Liver (tissue), 9 donors: ENCODE results near the gene CERS4. TPM values are rescaled to one million over a fixed set of nuclear protein-coding genes. Genes with fewer than 3 reads are reported as not detected.

ENCODE experiments used
- DNase-seq: peaks from one replicate; pipeline ENCODE4 v3.0.0-alpha.2; 2017; ENCODE audit warnings: low spot score
- H3K27ac ChIP-seq, 2 donors: one replicate each; pipeline ENCODE4 v1.7.0; 2013; ENCODE audit warnings: inconsistent platforms in 2 of 2, low read length in 2 of 2, control low read depth in 1 of 2, low read depth in 1 of 2, mild to moderate bottlenecking in 1 of 2
- H3K27me3 ChIP-seq, 4 donors: one replicate each; pipeline versions ENCODE4 v1.6.1 to v1.7.0; 2013; ENCODE audit warnings: low read length in 3 of 4, inconsistent platforms in 1 of 4, mild to moderate bottlenecking in 1 of 4, moderate library complexity in 1 of 4; ENCODE audit not compliant: control insufficient read depth in 4 of 4, insufficient read depth in 4 of 4
- H3K36me3 ChIP-seq, 4 donors: one replicate each; pipeline versions ENCODE4 v1.6.1 to v1.7.0; 2013; ENCODE audit warnings: low read length in 3 of 4, mild to moderate bottlenecking in 3 of 4, low read depth in 1 of 4, moderate library complexity in 1 of 4; ENCODE audit not compliant: control insufficient read depth in 4 of 4, insufficient read depth in 3 of 4
- H3K4me1 ChIP-seq, 4 donors: one replicate each; pipeline versions ENCODE4 v1.6.1 to v1.7.0; 2013; ENCODE audit warnings: low read length in 3 of 4, mild to moderate bottlenecking in 3 of 4, moderate library complexity in 1 of 4; ENCODE audit not compliant: control insufficient read depth in 4 of 4, insufficient read depth in 4 of 4
- H3K4me3 ChIP-seq, 3 donors: one replicate each; pipeline versions ENCODE4 v1.6.1 to v1.7.0; 2013; ENCODE audit warnings: low read length in 3 of 3, control low read depth in 1 of 3, low read depth in 1 of 3, mild to moderate bottlenecking in 1 of 3
- H3K9ac ChIP-seq, 2 donors: one replicate each; pipeline ENCODE4 v1.7.0; 2013; ENCODE audit warnings: low read length in 2 of 2, mild to moderate bottlenecking in 2 of 2, moderate library complexity in 2 of 2, control low read depth in 1 of 2, low read depth in 1 of 2
- H3K9me3 ChIP-seq, 4 donors: one replicate each; pipeline versions ENCODE4 v1.6.1 to v1.7.0; 2013; ENCODE audit warnings: low read length in 3 of 4; ENCODE audit not compliant: control insufficient read depth in 4 of 4
- CTCF ChIP-seq: fragments of 150-350 bp; IDR thresholded peaks from 2 replicates; pipeline ENCODE4 v1.5.1; 2017; ENCODE audit warnings: improper control_type of control experiment, low read depth, low read length; ENCODE audit not compliant: missing input control
- EGR1 ChIP-seq, 2 donors: IDR thresholded peaks; 2 replicates each; pipeline ENCODE4 v1.6.1; 2016 to 2018; ENCODE audit warnings: antibody characterized with exemption in 2 of 2, low read depth in 2 of 2
- FOXA1 ChIP-seq: IDR thresholded peaks from 2 replicates; pipeline ENCODE4 v1.6.1; 2016; ENCODE audit warnings: antibody characterized with exemption
- FOXA2 ChIP-seq: IDR thresholded peaks from 2 replicates; pipeline ENCODE4 v1.6.1; 2016; ENCODE audit warnings: antibody characterized with exemption
- GABPA ChIP-seq, 2 donors: IDR thresholded peaks in 1 of 2; conservative IDR thresholded peaks in 1 of 2; 2 replicates each; pipeline ENCODE4 v1.6.1; 2016; ENCODE audit warnings: antibody characterized with exemption in 2 of 2, mild to moderate bottlenecking in 1 of 2, moderate library complexity in 1 of 2
- HNF4A ChIP-seq, 2 donors: conservative IDR thresholded peaks; 2 replicates each; pipeline ENCODE4 v1.6.1; 2016; ENCODE audit warnings: antibody characterized with exemption in 2 of 2, mild to moderate bottlenecking in 2 of 2
- HNF4G ChIP-seq: IDR thresholded peaks from 2 replicates; pipeline ENCODE4 v1.6.1; 2016; ENCODE audit warnings: antibody characterized with exemption
- JUND ChIP-seq, 2 donors: IDR thresholded peaks; 2 replicates each; pipeline ENCODE4 v1.6.1; 2016; ENCODE audit warnings: antibody characterized with exemption in 2 of 2
- NR2F2 ChIP-seq: IDR thresholded peaks from 2 replicates; pipeline ENCODE4 v1.6.1; 2016; ENCODE audit warnings: antibody characterized with exemption
- RAD21 ChIP-seq, 2 donors: IDR thresholded peaks; 2 replicates each; pipeline ENCODE4 v1.6.1; 2016; ENCODE audit warnings: antibody characterized with exemption in 2 of 2, mild to moderate bottlenecking in 2 of 2
- RXRA ChIP-seq, 2 donors: IDR thresholded peaks; 2 replicates each; pipeline ENCODE4 v1.6.1; 2017 to 2018; ENCODE audit warnings: antibody characterized with exemption in 2 of 2, mild to moderate bottlenecking in 1 of 2
- SP1 ChIP-seq: IDR thresholded peaks from 2 replicates; pipeline ENCODE4 v1.6.1; 2018; ENCODE audit warnings: antibody characterized with exemption, mild to moderate bottlenecking
- TAF1 ChIP-seq: conservative IDR thresholded peaks from 2 replicates; pipeline ENCODE4 v1.6.1; 2016; ENCODE audit warnings: antibody characterized with exemption, mild to moderate bottlenecking
- YY1 ChIP-seq: IDR thresholded peaks from 2 replicates; pipeline ENCODE4 v1.6.1; 2016; ENCODE audit warnings: antibody characterized with exemption, mild to moderate bottlenecking
- ZBTB33 ChIP-seq: IDR thresholded peaks from 2 replicates; pipeline ENCODE4 v1.6.1; 2016; ENCODE audit warnings: antibody characterized with exemption
- WGBS: extraction: QIAGEN DNeasy Blood & Tissue Kit; methylation state at CpG from one replicate; pipeline ENCODE4 v1.1.7; 2013; 5-methylcytosine and 5-hydroxymethylcytosine counted together
- polyA plus RNA-seq, 2 donors: library from polyadenylated mRNA; stranded (reverse) in 1 of 2; unstranded in 1 of 2; fragments of 200-250 nt in 1 of 2; fragments of >200 nt in 1 of 2; fragmentation: Nextera tagmentation in 1 of 2; extraction: Ambion mirVana in 1 of 2; gene quantifications; one replicate each; pipeline versions ENCODE4 v1.2.1 to v1.2.3, GENCODE V29; 2013 to 2015
- total RNA-seq, 2 donors: library from RNA; depleted of rRNA; stranded (reverse); fragments of >200 nt; gene quantifications; one replicate each; pipeline ENCODE4 v1.2.3, GENCODE V29; 2014
- TF ChIP-seq, protein P1 (sequence below): IDR thresholded peaks from 2 replicates; pipeline ENCODE4 v1.6.1; 2016; ENCODE audit warnings: antibody characterized with exemption
- TF ChIP-seq, protein P2 (sequence below): IDR thresholded peaks from 2 replicates; pipeline ENCODE4 v1.6.1; 2016; ENCODE audit warnings: antibody characterized with exemption, mild to moderate bottlenecking
- donor health status: healthy.
- donor health status: healthy.
- donor health status: healthy.
- donor health status: healthy.
- donor health status: healthy.

The CERS4 gene
- total and polyA plus RNA-seq, 4 donors: 42.7 to 65.1 (median 56.4) TPM

- 81% methylated on average over 7 of the region's 7 CpGs for WGBS
- Histone ChIP-seq H3K4me3 (no peak overlapping the region), H3K27me3 (no peaks in the 10 kb centered on the region), H3K27ac (no peak overlapping the region), H3K4me1 (peaks cover 0 to 3% (median 0%) of the 10 kb centered on the region in 4 donors), H3K9me3 (no peaks in the 10 kb centered on the region), H3K36me3 (no peaks in the 10 kb centered on the region), H3K9ac (no peak overlapping the region)
- DNase-seq: no peak
- TF ChIP-seq HNF4G (no peak), CTCF (no peak), EGR1 (IDR thresholded peaks at IDR 0.05; ENCODE audit: low read depth in 2 of 2) (no peak), YY1 (no peak), GABPA (IDR thresholded peaks at IDR 0.05 in 1 of 2, conservative IDR thresholded peaks at IDR 0.05 in 1 of 2) (no peak), SP1 (no peak), FOXA1 (no peak), TAF1 (no peak), JUND (IDR thresholded peaks at IDR 0.05) (no peak), RAD21 (IDR thresholded peaks at IDR 0.05) (no peak), HNF4A (conservative IDR thresholded peaks at IDR 0.05) (no peak), NR2F2 (no peak)
- TF ChIP-seq, protein P1, sequence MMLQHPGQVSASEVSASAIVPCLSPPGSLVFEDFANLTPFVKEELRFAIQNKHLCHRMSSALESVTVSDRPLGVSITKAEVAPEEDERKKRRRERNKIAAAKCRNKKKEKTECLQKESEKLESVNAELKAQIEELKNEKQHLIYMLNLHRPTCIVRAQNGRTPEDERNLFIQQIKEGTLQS: no peak
Measured at GRCh38 chr19:8192221-8192820, 16.8 kb upstream of the CERS4 start.

DNA sequence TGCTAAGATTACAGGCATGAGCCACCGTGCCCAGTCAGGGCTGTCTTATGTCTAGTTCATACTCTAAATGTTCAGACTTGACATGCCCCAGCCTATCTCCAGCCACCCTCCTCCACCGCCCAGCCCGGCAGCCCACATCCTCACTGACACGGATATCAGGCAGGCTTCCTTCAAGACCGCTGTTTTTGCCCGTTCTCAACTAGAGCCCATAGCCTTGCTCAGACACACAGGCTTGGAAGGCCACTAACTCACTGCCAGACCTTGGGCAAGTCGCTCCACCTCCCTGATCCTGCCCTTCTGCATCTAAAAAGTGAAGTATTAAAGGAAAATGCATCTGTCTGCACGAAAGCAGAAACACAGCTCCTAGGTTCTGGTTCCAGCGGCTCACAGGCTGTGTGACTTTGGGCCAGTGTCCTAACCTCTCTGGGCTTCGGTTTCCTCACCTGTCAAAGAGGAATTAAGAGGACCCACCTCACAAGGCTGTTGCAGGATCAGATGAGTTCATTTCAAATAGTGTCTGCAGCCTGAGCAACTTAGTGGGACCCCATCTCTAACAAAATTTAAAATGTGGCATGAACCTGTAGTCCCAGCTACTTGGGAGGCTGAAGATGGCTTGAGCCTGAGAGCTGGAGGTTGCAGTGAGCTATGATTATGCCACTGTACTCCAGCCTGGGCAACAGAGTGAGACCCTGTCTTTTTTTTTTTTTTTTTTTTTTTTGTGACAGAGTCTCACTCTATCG, 14.5 kb upstream of the CERS4 start:
- H3K9ac ChIP-seq: no peak overlapping the region
- H3K36me3 ChIP-seq: no peaks in the 10 kb centered on the region
- H3K9me3 ChIP-seq: no peaks in the 10 kb centered on the region
- peaks cover 0 to 3% (median 0%) of the 10 kb centered on the region in 4 donors for H3K4me1 ChIP-seq
- H3K4me3 ChIP-seq: no peak overlapping the region
- H3K27me3 ChIP-seq: no peaks in the 10 kb centered on the region
- DNase-seq: no peak
- peak overlapping the region; percentile 1 to 22 for H3K27ac ChIP-seq
- no peak for TF ChIP-seq EGR1 (IDR thresholded peaks at IDR 0.05; ENCODE audit: low read depth in 2 of 2)
- TF ChIP-seq RAD21 (IDR thresholded peaks at IDR 0.05): no peak
- TF ChIP-seq TAF1: no peak
- TF ChIP-seq JUND (IDR thresholded peaks at IDR 0.05): no peak
- TF ChIP-seq NR2F2: no peak
- no peak for TF ChIP-seq FOXA1
- TF ChIP-seq SP1: no peak
- TF ChIP-seq ZBTB33: no peak
- TF ChIP-seq FOXA2: no peak
- TF ChIP-seq, protein P2, sequence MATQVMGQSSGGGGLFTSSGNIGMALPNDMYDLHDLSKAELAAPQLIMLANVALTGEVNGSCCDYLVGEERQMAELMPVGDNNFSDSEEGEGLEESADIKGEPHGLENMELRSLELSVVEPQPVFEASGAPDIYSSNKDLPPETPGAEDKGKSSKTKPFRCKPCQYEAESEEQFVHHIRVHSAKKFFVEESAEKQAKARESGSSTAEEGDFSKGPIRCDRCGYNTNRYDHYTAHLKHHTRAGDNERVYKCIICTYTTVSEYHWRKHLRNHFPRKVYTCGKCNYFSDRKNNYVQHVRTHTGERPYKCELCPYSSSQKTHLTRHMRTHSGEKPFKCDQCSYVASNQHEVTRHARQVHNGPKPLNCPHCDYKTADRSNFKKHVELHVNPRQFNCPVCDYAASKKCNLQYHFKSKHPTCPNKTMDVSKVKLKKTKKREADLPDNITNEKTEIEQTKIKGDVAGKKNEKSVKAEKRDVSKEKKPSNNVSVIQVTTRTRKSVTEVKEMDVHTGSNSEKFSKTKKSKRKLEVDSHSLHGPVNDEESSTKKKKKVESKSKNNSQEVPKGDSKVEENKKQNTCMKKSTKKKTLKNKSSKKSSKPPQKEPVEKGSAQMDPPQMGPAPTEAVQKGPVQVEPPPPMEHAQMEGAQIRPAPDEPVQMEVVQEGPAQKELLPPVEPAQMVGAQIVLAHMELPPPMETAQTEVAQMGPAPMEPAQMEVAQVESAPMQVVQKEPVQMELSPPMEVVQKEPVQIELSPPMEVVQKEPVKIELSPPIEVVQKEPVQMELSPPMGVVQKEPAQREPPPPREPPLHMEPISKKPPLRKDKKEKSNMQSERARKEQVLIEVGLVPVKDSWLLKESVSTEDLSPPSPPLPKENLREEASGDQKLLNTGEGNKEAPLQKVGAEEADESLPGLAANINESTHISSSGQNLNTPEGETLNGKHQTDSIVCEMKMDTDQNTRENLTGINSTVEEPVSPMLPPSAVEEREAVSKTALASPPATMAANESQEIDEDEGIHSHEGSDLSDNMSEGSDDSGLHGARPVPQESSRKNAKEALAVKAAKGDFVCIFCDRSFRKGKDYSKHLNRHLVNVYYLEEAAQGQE: no peak
- no peak for TF ChIP-seq RXRA (IDR thresholded peaks at IDR 0.05)
- no peak for TF ChIP-seq HNF4G
- TF ChIP-seq GABPA (IDR thresholded peaks at IDR 0.05 in 1 of 2, conservative IDR thresholded peaks at IDR 0.05 in 1 of 2): no peak
- TF ChIP-seq, protein P1: no peak
- no peak for TF ChIP-seq CTCF
- 63% methylated on average over 11 of the region's 11 CpGs for WGBS
